Mesothelial cell of epicardium (in vitro differentiated cells): ENCODE measurements around the gene SYK. TPM values are rescaled to one million over a fixed set of nuclear protein-coding genes. Genes with fewer than 3 reads are reported as not detected.

ENCODE experiments used
- DNase-seq, 2 experiments: peaks; one replicate each; pipeline ENCODE4 v3.0.0; 2021; ENCODE audit warnings: low spot score in 2 of 2; ENCODE audit not compliant: unreplicated experiment in 2 of 2
- H3K27ac Mint-ChIP-seq: 2 replicates; pipeline ENCODE4 v1.8.0; 2021; ENCODE audit warnings: mixed read lengths
- H3K27me3 Mint-ChIP-seq: 2 replicates; pipeline ENCODE4 v1.8.0; 2021; ENCODE audit warnings: low read depth, mixed read lengths
- H3K36me3 Mint-ChIP-seq: 2 replicates; pipeline ENCODE4 v1.8.0; 2021; ENCODE audit warnings: mixed read lengths
- H3K4me1 Mint-ChIP-seq: 2 replicates; pipeline ENCODE4 v1.8.0; 2021; ENCODE audit warnings: mixed read lengths
- H3K4me3 Mint-ChIP-seq: 2 replicates; pipeline ENCODE4 v1.8.0; 2021; ENCODE audit warnings: mild to moderate bottlenecking, moderate library complexity, mixed read lengths
- H3K9me3 Mint-ChIP-seq: 2 replicates; pipeline ENCODE4 v1.8.0; 2021; ENCODE audit warnings: mixed read lengths
- total RNA-seq: library from RNA; stranded (reverse); gene quantifications from 3 replicates; pipeline ENCODE4 v1.2.1, GENCODE V29; 2021
- TF ChIP-seq, protein P1 (sequence below): fragments of 200-600 bp; sonication (generic); IDR thresholded peaks from one replicate; pipeline ENCODE4 v1.5.0; 2021; ENCODE audit warnings: antibody characterized with exemption; ENCODE audit not compliant: unreplicated experiment

Gene SYK
- total RNA-seq, 1 donor from 2014 or later = 3.8 TPM

DNA sequence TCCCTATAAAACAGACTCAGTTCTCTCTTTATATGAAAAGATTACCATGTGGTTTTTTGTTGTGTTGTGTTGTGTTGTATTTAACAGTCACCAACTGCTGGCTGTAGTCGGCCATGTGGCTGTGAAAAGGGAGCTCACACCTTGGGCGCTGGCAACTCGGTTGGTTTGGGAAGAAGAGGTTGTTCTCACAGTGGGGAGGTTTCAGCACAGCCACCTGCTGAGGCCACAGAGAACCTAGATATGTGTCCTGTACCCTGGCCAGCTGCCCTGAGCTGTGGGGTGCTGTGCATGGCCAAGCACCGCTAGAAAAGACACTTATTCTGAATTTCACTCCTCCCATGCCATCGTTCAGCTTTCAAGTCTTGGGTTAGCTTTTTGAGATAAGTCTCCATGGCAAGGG lies 58.8 kb downstream of the SYK start:
- Mint-ChIP-seq H3K27me3 (no peaks in the 10 kb centered on the region), H3K27ac (no peak overlapping the region), H3K36me3 (no peaks in the 10 kb centered on the region), H3K4me1 (no peaks in the 10 kb centered on the region), H3K9me3 (no peaks in the 10 kb centered on the region), H3K4me3 (no peak overlapping the region)
- TF ChIP-seq, protein P1, sequence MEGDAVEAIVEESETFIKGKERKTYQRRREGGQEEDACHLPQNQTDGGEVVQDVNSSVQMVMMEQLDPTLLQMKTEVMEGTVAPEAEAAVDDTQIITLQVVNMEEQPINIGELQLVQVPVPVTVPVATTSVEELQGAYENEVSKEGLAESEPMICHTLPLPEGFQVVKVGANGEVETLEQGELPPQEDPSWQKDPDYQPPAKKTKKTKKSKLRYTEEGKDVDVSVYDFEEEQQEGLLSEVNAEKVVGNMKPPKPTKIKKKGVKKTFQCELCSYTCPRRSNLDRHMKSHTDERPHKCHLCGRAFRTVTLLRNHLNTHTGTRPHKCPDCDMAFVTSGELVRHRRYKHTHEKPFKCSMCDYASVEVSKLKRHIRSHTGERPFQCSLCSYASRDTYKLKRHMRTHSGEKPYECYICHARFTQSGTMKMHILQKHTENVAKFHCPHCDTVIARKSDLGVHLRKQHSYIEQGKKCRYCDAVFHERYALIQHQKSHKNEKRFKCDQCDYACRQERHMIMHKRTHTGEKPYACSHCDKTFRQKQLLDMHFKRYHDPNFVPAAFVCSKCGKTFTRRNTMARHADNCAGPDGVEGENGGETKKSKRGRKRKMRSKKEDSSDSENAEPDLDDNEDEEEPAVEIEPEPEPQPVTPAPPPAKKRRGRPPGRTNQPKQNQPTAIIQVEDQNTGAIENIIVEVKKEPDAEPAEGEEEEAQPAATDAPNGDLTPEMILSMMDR = no peak
- DNase-seq = no peak

DNA sequence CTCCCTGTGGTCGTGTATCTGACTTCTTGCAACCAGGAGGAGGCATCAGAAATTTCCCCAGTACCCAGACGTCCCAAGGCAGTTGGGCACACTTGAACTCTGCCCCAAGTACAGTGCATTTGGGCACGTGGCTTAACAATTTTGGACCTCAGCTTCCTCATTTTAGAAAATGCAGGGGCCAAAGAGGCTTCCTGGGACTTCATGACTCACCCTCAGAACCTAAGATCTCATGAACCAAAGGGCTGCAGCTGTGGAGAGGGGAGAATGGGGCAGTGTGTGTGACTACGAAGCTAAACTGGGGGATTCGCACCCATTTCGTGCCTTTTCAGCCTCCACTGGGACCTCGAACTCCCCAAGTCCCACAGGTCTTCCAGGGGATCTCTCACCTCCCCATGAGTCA lies 59.2 kb downstream of the SYK start:
- TF ChIP-seq, protein P1 = no peak
- no peaks in the 10 kb centered on the region for H3K4me1 Mint-ChIP-seq
- H3K36me3 Mint-ChIP-seq = no peaks in the 10 kb centered on the region
- no peaks in the 10 kb centered on the region for H3K27me3 Mint-ChIP-seq
- H3K9me3 Mint-ChIP-seq = no peaks in the 10 kb centered on the region
- no peak for DNase-seq
- H3K4me3 Mint-ChIP-seq = no peak overlapping the region
- H3K27ac Mint-ChIP-seq = no peak overlapping the region

DNA sequence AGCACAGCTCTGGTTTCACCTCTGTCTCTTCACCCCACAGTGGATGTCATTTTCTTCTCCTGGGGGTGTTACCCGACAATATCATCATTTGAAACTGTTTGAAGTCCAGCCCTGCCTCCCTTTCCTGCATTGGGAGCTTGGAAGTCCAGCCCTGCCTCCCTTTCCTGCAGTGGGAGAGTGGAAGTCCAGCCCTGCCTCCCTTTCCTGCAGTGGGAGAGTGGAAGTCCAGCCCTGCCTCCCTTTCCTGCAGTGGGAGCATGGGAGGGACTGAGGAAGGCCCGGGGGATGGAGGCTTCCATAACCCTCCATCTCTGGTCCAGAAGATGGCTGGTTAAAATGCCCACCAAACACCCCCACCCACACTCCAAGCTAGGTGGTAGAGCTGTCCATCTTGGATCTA lies 59.8 kb downstream of the SYK start:
- TF ChIP-seq, protein P1 = no peak
- no peaks in the 10 kb centered on the region for H3K36me3 Mint-ChIP-seq
- no peak for DNase-seq
- H3K9me3 Mint-ChIP-seq = no peaks in the 10 kb centered on the region
- H3K27ac Mint-ChIP-seq = no peak overlapping the region
- no peaks in the 10 kb centered on the region for H3K4me1 Mint-ChIP-seq
- H3K27me3 Mint-ChIP-seq = no peaks in the 10 kb centered on the region
- H3K4me3 Mint-ChIP-seq = no peak overlapping the region

DNA sequence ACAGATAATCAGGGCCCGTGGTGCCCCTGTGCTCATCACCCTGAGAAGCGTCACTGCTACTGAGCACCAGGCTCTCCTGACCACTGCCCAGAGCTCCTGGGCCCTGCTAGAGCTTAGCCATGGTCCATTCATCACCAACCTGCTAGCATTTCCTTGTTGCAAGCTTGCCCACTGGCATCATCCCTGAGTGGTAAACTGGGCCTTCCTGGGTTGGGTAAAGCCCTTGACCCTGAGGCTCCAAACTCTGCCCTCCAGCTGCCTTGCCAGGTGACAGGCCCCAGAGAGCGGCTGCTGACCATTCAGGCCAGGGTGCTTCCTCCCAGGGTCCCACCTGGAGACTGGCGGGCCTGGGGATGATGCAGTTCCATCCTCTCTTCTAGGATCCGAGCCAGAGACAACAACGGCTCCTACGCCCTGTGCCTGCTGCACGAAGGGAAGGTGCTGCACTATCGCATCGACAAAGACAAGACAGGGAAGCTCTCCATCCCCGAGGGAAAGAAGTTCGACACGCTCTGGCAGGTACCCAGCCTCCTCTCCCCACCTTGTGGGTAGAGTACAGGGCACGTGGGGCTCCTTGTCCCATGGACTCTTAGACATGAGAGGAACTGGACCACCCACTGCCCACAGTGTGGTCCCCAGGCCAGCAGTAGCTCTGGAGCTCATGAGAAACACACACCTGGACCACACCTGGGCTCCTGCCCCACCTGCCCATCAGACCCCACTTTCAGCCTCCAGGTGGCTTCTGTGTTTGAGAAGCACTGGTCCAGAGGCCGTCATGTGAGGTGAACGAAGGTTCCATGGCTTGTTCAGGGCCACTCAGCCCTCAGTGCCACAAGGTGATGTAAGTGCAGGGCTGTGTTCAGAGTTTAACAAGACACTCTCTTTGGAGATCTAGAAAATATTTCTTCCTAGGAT lies 60.5 kb downstream of the SYK start:
- Mint-ChIP-seq H3K9me3 (no peaks in the 10 kb centered on the region), H3K4me3 (no peak overlapping the region), H3K36me3 (no peaks in the 10 kb centered on the region), H3K27me3 (no peaks in the 10 kb centered on the region), H3K4me1 (no peaks in the 10 kb centered on the region), H3K27ac (no peak overlapping the region)
- DNase-seq = peak in 1 of 2 experiments; percentile 27
- TF ChIP-seq, protein P1 = no peak

DNA sequence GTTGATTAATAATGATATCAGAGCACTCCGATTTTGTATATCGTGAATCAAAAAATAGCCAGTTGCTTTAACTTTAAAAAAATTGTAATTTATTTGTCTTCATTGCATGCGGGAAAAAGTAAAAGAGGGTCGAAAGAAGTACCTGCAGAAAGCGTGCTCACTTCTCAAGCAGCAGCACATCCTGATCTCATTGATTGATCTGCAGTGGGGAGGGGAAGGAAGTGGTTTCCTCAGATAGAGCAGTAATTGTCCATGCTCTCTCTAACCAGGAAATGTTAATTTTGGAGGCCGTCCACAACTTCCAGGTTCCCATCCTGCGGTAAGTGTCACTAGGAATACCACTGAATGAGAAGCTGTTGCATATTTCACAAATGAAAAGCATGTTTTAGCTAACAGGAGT lies 63.2 kb downstream of the SYK start:
- Mint-ChIP-seq H3K27me3 (no peaks in the 10 kb centered on the region), H3K9me3 (no peaks in the 10 kb centered on the region), H3K4me3 (no peak overlapping the region), H3K36me3 (no peaks in the 10 kb centered on the region), H3K27ac (no peak overlapping the region), H3K4me1 (no peaks in the 10 kb centered on the region)
- TF ChIP-seq, protein P1 = no peak
- DNase-seq = no peak
